Dermis blood vessel endothelial cell (primary cell): ENCODE data around the gene FGFBP1. TPM values are rescaled to one million over a fixed set of nuclear protein-coding genes. Genes with fewer than 3 reads are reported as not detected.

Experiments
- DNase-seq: peaks from one replicate; pipeline ENCODE4 v3.0.0; 2010
- total RNA-seq: library from RNA; depleted of rRNA; stranded (reverse); fragments of >200 nt; gene quantifications from 2 replicates; pipeline ENCODE4 v1.2.3, GENCODE V29; 2014

The FGFBP1 gene
- total RNA-seq, 1 donor from 2014 or later, result not detected

- DNase-seq, result no peak
These were observed 28.2 kb downstream of the FGFBP1 start for GRCh38 chr4:15910155-15910940.

- no peak for DNase-seq
These were observed 31.1 kb downstream of the FGFBP1 start for GRCh38 chr4:15907430-15907829.

- DNase-seq, result peak; percentile 43
These were observed 32.5 kb downstream of the FGFBP1 start for GRCh38 chr4:15906020-15906443.

- no peak for DNase-seq
These were observed 35.8 kb downstream of the FGFBP1 start for GRCh38 chr4:15902746-15903145.

- no peak for DNase-seq
These were observed 36.5 kb downstream of the FGFBP1 start for GRCh38 chr4:15901998-15902397.

- DNase-seq, result no peak
These were observed 37.5 kb downstream of the FGFBP1 start for GRCh38 chr4:15901007-15901406.

GRCh38 chr4:15899511-15899910, 39.0 kb downstream of the FGFBP1 start:
- DNase-seq, result no peak

- no peak for DNase-seq
These were observed 39.6 kb downstream of the FGFBP1 start for GRCh38 chr4:15898902-15899301.

- DNase-seq, result no peak
These were observed 41.0 kb downstream of the FGFBP1 start for GRCh38 chr4:15897577-15897976.

- DNase-seq, result no peak
These were observed 43.3 kb downstream of the FGFBP1 start for GRCh38 chr4:15894921-15895916.

GRCh38 chr4:15894393-15894792, 44.1 kb downstream of the FGFBP1 start:
- DNase-seq, result no peak

GRCh38 chr4:15893962-15894361, 44.6 kb downstream of the FGFBP1 start:
- DNase-seq, result peak; percentile 8

GRCh38 chr4:15891312-15891711, 47.2 kb downstream of the FGFBP1 start:
- DNase-seq, result no peak

- DNase-seq, result no peak
These were observed 48.2 kb downstream of the FGFBP1 start for GRCh38 chr4:15890246-15890829.

GRCh38 chr4:15888515-15888914, 50.0 kb downstream of the FGFBP1 start:
- no peak for DNase-seq

Other genes starting within 250 kb of the FGFBP1 start
- 41.0 and 49.0 TPM in 2 replicates for gene BST1, start 235.7 kb downstream of the FGFBP1 start, total RNA-seq
- 9.4 and 22.0 TPM in 2 replicates for gene CD38, start 160.4 kb downstream of the FGFBP1 start, total RNA-seq
- gene FGFBP2, start 24.4 kb upstream of the FGFBP1 start, total RNA-seq, result not detected in 2 replicates
- gene PROM1, start 145.3 kb upstream of the FGFBP1 start, total RNA-seq, result 0.14 and 1.0 TPM in 2 replicates